ENCODE data around the gene IQSEC3. TPM values are rescaled to one million over a fixed set of nuclear protein-coding genes. Genes with fewer than 3 reads are reported as not detected.

Gene IQSEC3
- total and polyA plus RNA-seq, 2 experiments from 2014 or later, result 0.70 to 2.7 TPM

GRCh38 chr12:171276-171675, 104.7 kb downstream of the IQSEC3 start:
- H3K4me1 ChIP-seq (ENCODE audit: insufficient read depth), result peaks cover 38% of the 10 kb centered on the region
- H3K27me3 ChIP-seq, result no peaks in the 10 kb centered on the region
- H3K27ac ChIP-seq, result no peak overlapping the region

GRCh38 chr12:171743-172676, 105.4 kb downstream of the IQSEC3 start:
- Histone ChIP-seq H3K36me3 (replicated peaks; ENCODE audit: insufficient read depth, low read depth) (no peaks in the 10 kb centered on the region), H3K27ac (no peak overlapping the region), H3K9me2 (replicated peaks; ENCODE audit: insufficient read depth) (no peaks in the 10 kb centered on the region), H3K4me3 (no peak overlapping the region), H4K20me1 (ENCODE audit: insufficient read depth, poor library complexity, severe bottlenecking) (no peaks in the 10 kb centered on the region), H3K27me3 (no peaks in the 10 kb centered on the region), H3K4me1 (ENCODE audit: insufficient read depth) (peaks cover 31% of the 10 kb centered on the region), H2AFZ (no peak overlapping the region), H3K4me2 (no peak overlapping the region), H3K9me3 (ENCODE audit: low read depth) (no peaks in the 10 kb centered on the region), H3K79me2 (no peaks in the 10 kb centered on the region)
- no peak for TF ChIP-seq EZH2 (IDR thresholded peaks at IDR 0.05; ENCODE audit: borderline replicate concordance)
- no peak for TF ChIP-seq CTCF (IDR thresholded peaks at IDR 0.05; ENCODE audit: poor library complexity)
- TF ChIP-seq EZH2phosphoT487 (IDR thresholded peaks at IDR 0.05; ENCODE audit: low read depth, severe bottlenecking, unreplicated experiment), result no peak
- 76% methylated on average over 11 of the region's 18 CpGs for WGBS (ENCODE audit: low lambda C conversion rate, missing lambda C conversion rate)
- no peak for DNase-seq (ENCODE audit: low spot score)

More at GRCh38 chr12:171276-171675, 104.7 kb downstream of the IQSEC3 start:
- Histone ChIP-seq H2AFZ (no peak overlapping the region), H4K20me1 (ENCODE audit: insufficient read depth, poor library complexity, severe bottlenecking) (no peaks in the 10 kb centered on the region), H3K4me2 (no peak overlapping the region), H3K9me3 (ENCODE audit: low read depth) (no peaks in the 10 kb centered on the region), H3K4me3 (no peak overlapping the region), H3K9me2 (replicated peaks; ENCODE audit: insufficient read depth) (no peaks in the 10 kb centered on the region), H3K79me2 (no peaks in the 10 kb centered on the region), H3K36me3 (replicated peaks; ENCODE audit: insufficient read depth, low read depth) (no peaks in the 10 kb centered on the region)
- DNase-seq (ENCODE audit: low spot score), result no peak
- no peak for TF ChIP-seq EZH2phosphoT487 (IDR thresholded peaks at IDR 0.05; ENCODE audit: low read depth, severe bottlenecking, unreplicated experiment)
- TF ChIP-seq EZH2 (IDR thresholded peaks at IDR 0.05; ENCODE audit: borderline replicate concordance), result no peak
- no peak for TF ChIP-seq CTCF (IDR thresholded peaks at IDR 0.05; ENCODE audit: poor library complexity)
- WGBS (ENCODE audit: low lambda C conversion rate, missing lambda C conversion rate), result 85% methylated on average over 10 of the region's 10 CpGs

- Histone ChIP-seq H3K79me2 (no peaks in the 10 kb centered on the region), H3K9me2 (replicated peaks; ENCODE audit: insufficient read depth) (no peaks in the 10 kb centered on the region), H3K9me3 (ENCODE audit: low read depth) (no peaks in the 10 kb centered on the region), H3K4me1 (ENCODE audit: insufficient read depth) (peaks cover 24% of the 10 kb centered on the region), H2AFZ (no peak overlapping the region), H3K4me3 (no peak overlapping the region), H4K20me1 (ENCODE audit: insufficient read depth, poor library complexity, severe bottlenecking) (no peaks in the 10 kb centered on the region), H3K36me3 (replicated peaks; ENCODE audit: insufficient read depth, low read depth) (no peaks in the 10 kb centered on the region), H3K27me3 (no peaks in the 10 kb centered on the region), H3K4me2 (no peak overlapping the region), H3K27ac (no peak overlapping the region)
- 89% methylated on average over 8 of the region's 15 CpGs for WGBS (ENCODE audit: low lambda C conversion rate, missing lambda C conversion rate)
- DNase-seq (ENCODE audit: low spot score), result no peak
- TF ChIP-seq EZH2 (IDR thresholded peaks at IDR 0.05; ENCODE audit: borderline replicate concordance) (no peak), CTCF (IDR thresholded peaks at IDR 0.05; ENCODE audit: poor library complexity) (no peak), EZH2phosphoT487 (IDR thresholded peaks at IDR 0.05; ENCODE audit: low read depth, severe bottlenecking, unreplicated experiment) (no peak)
Observed at GRCh38 chr12:172732-173161, 106.2 kb downstream of the IQSEC3 start.
